Thyroid gland (tissue), 4 donors: Measurements from ENCODE around the gene SUGCT. TPM values are rescaled to one million over a fixed set of nuclear protein-coding genes. Genes with fewer than 3 reads are reported as not detected.

Experiments used
- DNase-seq, 2 donors: peaks; one replicate each; pipeline ENCODE4 v3.0.0-alpha.2; 2019
- H3K27ac ChIP-seq, 3 donors: fragments of 200-600 bp; sonication (generic); 1 replicate in 2 of 3; 2 replicates in 1 of 3; pipeline ENCODE4 v1.5.1; 2016 to 2019; ENCODE audit warnings: mild to moderate bottlenecking in 1 of 3, moderate library complexity in 1 of 3
- H3K27me3 ChIP-seq: fragments of 200-600 bp; sonication (generic); one replicate; pipeline ENCODE4 v1.5.1; 2019
- H3K36me3 ChIP-seq, 2 donors: fragments of 200-600 bp; sonication (generic); one replicate each; pipeline ENCODE4 v1.5.1; 2016 to 2019
- H3K4me1 ChIP-seq, 2 donors: fragments of 200-600 bp; sonication (generic); one replicate each; pipeline ENCODE4 v1.5.1; 2017 to 2019
- H3K4me3 ChIP-seq, 3 donors: fragments of 200-600 bp; sonication (generic); replicated peaks in 1 of 3; 1 replicate in 2 of 3; 2 replicates in 1 of 3; pipeline ENCODE4 v1.5.1; 2016; ENCODE audit warnings: mild to moderate bottlenecking in 1 of 3
- H3K9me3 ChIP-seq: fragments of 200-600 bp; sonication (generic); one replicate; pipeline ENCODE4 v1.5.1; 2017
- CTCF ChIP-seq, 6 experiments: fragments of 200-600 bp in 3 of 6; fragments of 450-650 bp in 3 of 6; sonication (generic) in 3 of 6; IDR thresholded peaks; one replicate each; pipeline ENCODE4 v1.5.1; 2016 to 2019; ENCODE audit warnings: antibody characterized with exemption in 6 of 6, mild to moderate bottlenecking in 2 of 6, inconsistent platforms in 1 of 6, moderate library complexity in 1 of 6
- POLR2A ChIP-seq, 2 donors: fragments of 450-650 bp; IDR thresholded peaks; one replicate each; pipeline ENCODE4 v1.6.1; 2017; ENCODE audit warnings: antibody characterized with exemption in 2 of 2, mild to moderate bottlenecking in 2 of 2, moderate library complexity in 1 of 2
- WGBS, 2 donors: methylation state at CpG; one replicate each; pipeline ENCODE4 v1.1.5; 2017; 5-methylcytosine and 5-hydroxymethylcytosine counted together
- intact Hi-C: fragments of 100-400 bp; cut with DNase I; formaldehyde crosslinking; loops from one replicate; pipeline ENCODE4 v1.15.1; 2023
- total RNA-seq, 4 donors: library from RNA; depleted of rRNA; stranded (reverse); fragments of >200 nt; gene quantifications; one replicate each; pipeline ENCODE4 v1.2.3, GENCODE V29; 2016

SUGCT gene
- total RNA-seq, 4 donors from 2014 or later, result 1.3 to 15.2 (median 3.2) TPM

DNA sequence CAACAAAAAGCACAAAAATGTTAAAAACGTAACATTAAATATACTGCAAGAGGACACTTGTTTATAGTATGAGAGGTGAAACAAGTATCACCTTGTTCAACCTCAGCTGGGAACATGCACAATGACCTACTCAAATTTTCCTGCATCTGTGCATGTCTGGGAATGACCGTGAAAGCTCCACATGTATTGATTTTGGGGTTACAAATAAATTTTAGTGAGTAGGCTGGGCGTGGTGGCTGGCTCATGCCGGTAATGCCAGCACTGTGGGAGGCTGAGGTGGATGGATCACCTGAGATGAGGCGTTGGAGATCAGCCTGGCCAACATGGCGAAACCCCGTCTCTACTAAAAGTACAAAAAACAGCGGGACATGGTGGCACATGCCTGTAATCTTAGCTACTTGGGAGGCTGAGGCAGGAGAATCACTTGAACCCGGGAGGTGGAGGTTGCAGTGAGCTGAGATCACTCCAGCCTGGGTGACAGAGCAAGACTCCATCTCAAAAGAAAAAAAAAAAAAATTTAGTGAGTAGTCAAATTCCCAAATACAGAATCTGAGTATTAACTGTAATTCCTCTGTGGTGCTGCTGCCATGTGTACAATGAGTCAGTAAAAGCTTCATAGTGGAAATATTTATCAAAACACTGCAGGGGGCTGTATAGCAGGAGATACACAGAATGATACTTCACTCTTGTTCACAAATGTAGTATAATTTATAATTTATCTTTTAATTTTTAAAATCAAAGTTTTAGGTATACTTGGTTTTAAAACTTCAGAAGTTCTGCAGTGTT, 41.1 kb downstream of the SUGCT start:
- H3K36me3 ChIP-seq, result no peaks in the 10 kb centered on the region

DNA sequence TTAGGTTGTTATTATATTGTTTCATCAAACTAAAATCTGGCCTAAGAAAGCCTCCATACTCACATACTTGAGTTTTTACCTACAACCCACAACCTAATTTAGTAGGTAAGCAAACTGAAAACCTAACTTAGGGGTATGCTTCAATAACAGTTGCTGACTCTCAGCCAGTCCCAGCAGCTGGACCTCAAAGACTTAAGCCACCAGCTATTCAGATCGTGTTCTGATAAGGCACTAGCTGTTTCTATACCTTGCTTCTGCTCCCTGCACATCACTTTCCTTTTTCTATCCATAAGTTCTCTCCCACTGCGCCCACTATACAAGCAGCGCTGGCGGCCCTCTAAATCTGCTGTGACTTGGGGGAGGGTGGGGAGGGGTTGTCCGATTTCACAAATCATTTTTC, 42.3 kb downstream of the SUGCT start:
- Histone ChIP-seq H3K9me3 (no peaks in the 10 kb centered on the region), H3K27ac (no peak overlapping the region), H3K4me3 (no peak overlapping the region), H3K27me3 (no peaks in the 10 kb centered on the region), H3K4me1 (no peaks in the 10 kb centered on the region), H3K36me3 (no peaks in the 10 kb centered on the region)
- TF ChIP-seq CTCF (IDR thresholded peaks at IDR 0.05) (no peak), POLR2A (IDR thresholded peaks at IDR 0.05) (no peak)
- intact Hi-C loops, result no loop called here
- no peak for DNase-seq
- 90 to 94% methylated on average over 5 of the region's 5 CpGs for WGBS, 2 donors

More for the DNA sequence above, 41.1 kb downstream of the SUGCT start:
- intact Hi-C loops, result no loop called here
- no peak for TF ChIP-seq CTCF (IDR thresholded peaks at IDR 0.05)
- no peak for TF ChIP-seq POLR2A (IDR thresholded peaks at IDR 0.05)
- no peak overlapping the region for H3K27ac ChIP-seq
- H3K4me3 ChIP-seq, result no peak overlapping the region
- H3K27me3 ChIP-seq, result no peaks in the 10 kb centered on the region
- H3K4me1 ChIP-seq, result no peaks in the 10 kb centered on the region
- 96 to 97% methylated on average over 9 of the region's 9 CpGs for WGBS, 2 donors
- no peaks in the 10 kb centered on the region for H3K9me3 ChIP-seq
- no peak for DNase-seq

DNA sequence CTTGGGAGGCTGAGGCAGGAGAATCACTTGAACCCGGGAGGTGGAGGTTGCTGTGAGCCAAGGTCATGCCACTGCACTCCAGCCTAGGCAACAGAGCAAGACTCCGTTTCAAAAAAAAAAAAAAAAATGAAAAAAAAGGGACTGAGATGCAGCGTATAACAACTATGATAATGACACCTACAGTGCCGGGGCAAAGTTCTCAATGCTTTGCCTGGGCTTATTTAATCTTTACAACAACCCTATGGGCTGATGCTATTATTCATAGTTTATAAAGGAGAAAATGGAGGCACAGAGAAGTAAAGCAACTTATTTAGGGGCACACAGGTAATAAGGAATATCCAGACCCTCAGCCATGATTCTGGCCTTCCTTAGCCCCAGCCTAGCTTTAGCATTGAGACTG, 47.6 kb downstream of the SUGCT start:
- no peak for DNase-seq
- Histone ChIP-seq H3K27me3 (no peaks in the 10 kb centered on the region), H3K27ac (no peak overlapping the region), H3K4me3 (no peak overlapping the region), H3K36me3 (no peaks in the 10 kb centered on the region), H3K4me1 (no peaks in the 10 kb centered on the region), H3K9me3 (no peaks in the 10 kb centered on the region)
- intact Hi-C loops, result no loop called here
- WGBS, 2 donors, result 92 to 96% methylated on average over 4 of the region's 4 CpGs
- TF ChIP-seq POLR2A (IDR thresholded peaks at IDR 0.05) (no peak), CTCF (IDR thresholded peaks at IDR 0.05) (no peak)

- no peaks in the 10 kb centered on the region for H3K9me3 ChIP-seq
- intact Hi-C loops, result no loop called here
- no peak overlapping the region for H3K27ac ChIP-seq
- no peak for DNase-seq
- WGBS, 2 donors, result 76 to 79% methylated on average over 1 of the region's 1 CpG
- H3K4me3 ChIP-seq, result no peak overlapping the region
- H3K27me3 ChIP-seq, result no peaks in the 10 kb centered on the region
- no peaks in the 10 kb centered on the region for H3K4me1 ChIP-seq
- no peaks in the 10 kb centered on the region for H3K36me3 ChIP-seq
- no peak for TF ChIP-seq POLR2A (IDR thresholded peaks at IDR 0.05)
- no peak for TF ChIP-seq CTCF (IDR thresholded peaks at IDR 0.05)
Measured at GRCh38 chr7:40186586-40186985, 51.8 kb downstream of the SUGCT start.

GRCh38 chr7:40192036-40192435, 57.2 kb downstream of the SUGCT start:
- H3K27me3 ChIP-seq, result no peaks in the 10 kb centered on the region
- no peak for TF ChIP-seq POLR2A (IDR thresholded peaks at IDR 0.05)
- TF ChIP-seq CTCF (IDR thresholded peaks at IDR 0.05), result no peak
- no peaks in the 10 kb centered on the region for H3K9me3 ChIP-seq
- intact Hi-C loops, result no loop called here
- H3K27ac ChIP-seq, result no peak overlapping the region
- no peak overlapping the region for H3K4me3 ChIP-seq
- no peaks in the 10 kb centered on the region for H3K4me1 ChIP-seq
- WGBS, 2 donors, result 93 to 98% methylated on average over 2 of the region's 2 CpGs
- no peaks in the 10 kb centered on the region for H3K36me3 ChIP-seq
- no peak for DNase-seq
